ENCODE measurements around the gene FARP1. TPM values are rescaled to one million over a fixed set of nuclear protein-coding genes. Genes with fewer than 3 reads are reported as not detected.
A peak's percentile ranks its signal among the peaks of the same experiment; 100 is the strongest.
"Not testable (repeated sequence)": the region's sequence is repeated elsewhere in the genome, so short reads cannot be mapped to it uniquely, and the experiment has no call there.

The FARP1 gene
- total RNA-seq, 1 donor from 2014 or later = 14.7 TPM

GRCh38 chr13:98216135-98216565 lies 73.3 kb downstream of the FARP1 start:
- intact Hi-C loops (cut with DNase I) = no loop called here
- DNase-seq (ENCODE audit: missing footprints) (no peak), ATAC-seq (peak; percentile 52)

DNA sequence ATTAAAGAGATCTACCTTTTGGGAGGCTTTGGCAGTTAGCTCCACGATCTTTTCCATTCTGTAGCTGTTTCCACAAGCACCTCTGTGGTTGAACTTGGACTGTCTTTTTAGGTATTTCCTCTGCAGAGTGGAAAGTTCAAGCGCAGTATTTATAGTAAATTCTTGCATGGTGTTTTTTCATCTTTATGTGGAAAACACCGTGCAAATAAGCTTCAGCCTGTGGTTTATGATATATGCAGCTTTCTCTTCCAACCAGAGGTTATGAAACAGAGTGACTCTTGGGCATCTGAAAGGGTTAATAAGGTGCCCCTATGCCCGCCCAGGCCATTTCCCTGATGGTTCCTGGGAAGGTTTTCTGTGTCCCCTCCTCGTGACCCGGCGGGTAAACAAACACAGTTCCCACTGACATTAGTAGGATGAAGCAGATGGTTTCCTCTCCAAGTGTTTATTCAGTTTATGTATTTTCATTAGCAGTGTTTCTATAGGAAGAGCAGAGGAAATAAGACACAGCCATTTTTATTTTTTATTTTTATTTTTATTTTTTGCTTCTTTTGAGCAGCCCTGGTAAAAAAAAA lies 73.9 kb downstream of the FARP1 start:
- no peak for ATAC-seq
- intact Hi-C loops (cut with DNase I) = no loop called here
- no peak for DNase-seq (ENCODE audit: missing footprints)

- DNase-seq (ENCODE audit: missing footprints) (no peak), ATAC-seq (no peak)
- intact Hi-C loops (cut with DNase I) = no loop called here
Measured at GRCh38 chr13:98217597-98217996, 74.7 kb downstream of the FARP1 start.

GRCh38 chr13:98219685-98220084 lies 76.8 kb downstream of the FARP1 start:
- ATAC-seq (no peak), DNase-seq (ENCODE audit: missing footprints) (no peak)
- intact Hi-C loops (cut with DNase I) = no loop called here

DNA sequence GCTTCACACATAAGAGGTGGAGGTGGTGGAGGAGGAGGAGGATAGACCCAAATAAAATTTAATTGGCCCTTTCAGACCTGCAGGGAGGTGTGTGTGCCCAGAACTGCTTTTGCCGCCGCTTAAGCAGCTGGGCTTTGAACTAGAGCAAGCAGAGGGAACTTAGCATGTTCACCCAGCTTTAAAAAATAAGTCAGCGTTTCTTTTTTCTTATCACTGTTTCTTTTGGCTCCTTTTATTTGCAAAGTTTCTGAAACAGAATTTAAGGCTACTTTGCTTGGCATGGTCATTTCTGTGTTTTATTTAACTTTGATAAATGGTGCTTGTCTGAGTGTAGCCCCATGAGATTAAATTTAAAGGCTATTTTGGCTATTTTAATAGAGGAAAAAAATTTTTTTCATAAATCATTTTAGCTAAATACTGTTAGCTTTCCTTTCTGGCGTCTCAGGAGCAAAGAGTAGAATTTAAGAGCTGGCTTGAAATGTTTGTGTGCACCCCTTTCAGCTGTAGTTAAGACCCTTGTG lies 77.4 kb downstream of the FARP1 start:
- no peak for ATAC-seq
- intact Hi-C loops (cut with DNase I) = no loop called here
- no peak for DNase-seq (ENCODE audit: missing footprints)

DNA sequence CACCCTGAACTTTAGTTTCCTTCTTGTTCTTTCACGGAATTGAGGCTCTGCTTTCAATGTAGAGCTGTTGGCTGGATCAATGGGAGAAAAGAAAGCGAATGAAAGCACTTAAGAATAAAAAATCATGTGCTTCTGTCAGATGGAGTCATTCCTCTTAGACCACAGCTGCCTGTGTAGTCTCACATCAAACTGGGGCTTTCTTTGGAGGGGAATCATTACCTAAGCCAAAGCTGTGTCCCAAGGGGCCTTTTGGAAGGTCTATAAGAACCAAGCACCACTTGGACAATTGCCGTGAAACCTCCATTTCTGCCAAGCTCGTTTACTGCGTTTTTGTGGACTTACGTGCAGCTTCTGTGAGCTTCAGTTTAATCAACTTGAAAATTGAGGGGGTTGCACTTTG lies 78.3 kb downstream of the FARP1 start:
- ATAC-seq = no peak
- DNase-seq (ENCODE audit: missing footprints) = no peak
- intact Hi-C loops (cut with DNase I) = no loop called here

- ATAC-seq = no peak
- intact Hi-C loops (cut with DNase I) = no loop called here
- no peak for DNase-seq (ENCODE audit: missing footprints)
Measured at GRCh38 chr13:98222081-98222554, 79.2 kb downstream of the FARP1 start.

DNA sequence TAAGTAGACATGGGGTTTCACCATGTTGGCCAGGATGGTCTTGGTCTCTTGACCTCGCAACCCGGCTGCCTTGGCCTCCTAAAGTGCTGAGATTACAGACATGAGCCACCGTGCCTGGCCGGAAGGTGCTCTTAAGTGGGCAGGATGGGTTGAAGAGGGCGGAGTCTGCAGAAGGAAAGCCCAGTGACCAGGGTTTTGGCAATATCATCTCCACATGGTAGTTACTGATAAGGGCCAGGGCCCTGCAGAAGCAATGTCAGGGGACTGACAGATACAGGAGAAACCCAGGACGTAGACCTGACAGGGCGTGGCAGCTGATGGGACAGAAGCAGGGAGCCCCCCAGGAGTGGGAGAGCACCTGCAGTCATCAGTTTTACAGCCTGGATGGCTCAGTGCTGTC lies 79.9 kb downstream of the FARP1 start:
- no peak for ATAC-seq

DNA sequence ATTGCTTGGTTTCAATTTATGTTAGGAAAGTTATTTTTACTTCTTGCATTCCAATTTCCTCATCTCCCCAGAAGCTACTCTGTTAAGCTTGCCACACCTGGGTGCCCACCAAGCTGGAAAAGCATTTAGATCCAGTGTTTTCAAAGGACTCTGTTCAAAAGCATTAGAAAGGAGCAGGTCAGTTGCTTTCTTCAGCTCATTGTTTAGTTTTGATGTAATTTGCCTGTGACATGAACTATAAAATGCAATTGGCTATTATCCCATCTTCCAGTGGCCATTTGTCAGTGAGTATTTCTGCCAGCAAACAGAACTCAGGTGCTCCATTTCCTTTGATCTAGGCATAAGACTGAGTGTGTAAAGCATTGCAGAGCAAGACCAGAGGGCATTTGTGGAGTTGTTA lies 80.8 kb downstream of the FARP1 start:
- intact Hi-C loops (cut with DNase I) = no loop called here
- no peak for ATAC-seq
- DNase-seq (ENCODE audit: missing footprints) = no peak

More for the DNA sequence above, 79.9 kb downstream of the FARP1 start:
- DNase-seq (ENCODE audit: missing footprints) = no peak
- intact Hi-C loops (cut with DNase I) = no loop called here

GRCh38 chr13:98224557-98224956 lies 81.7 kb downstream of the FARP1 start:
- DNase-seq (ENCODE audit: missing footprints) = no peak
- intact Hi-C loops (cut with DNase I) = no loop called here
- no peak for ATAC-seq

DNA sequence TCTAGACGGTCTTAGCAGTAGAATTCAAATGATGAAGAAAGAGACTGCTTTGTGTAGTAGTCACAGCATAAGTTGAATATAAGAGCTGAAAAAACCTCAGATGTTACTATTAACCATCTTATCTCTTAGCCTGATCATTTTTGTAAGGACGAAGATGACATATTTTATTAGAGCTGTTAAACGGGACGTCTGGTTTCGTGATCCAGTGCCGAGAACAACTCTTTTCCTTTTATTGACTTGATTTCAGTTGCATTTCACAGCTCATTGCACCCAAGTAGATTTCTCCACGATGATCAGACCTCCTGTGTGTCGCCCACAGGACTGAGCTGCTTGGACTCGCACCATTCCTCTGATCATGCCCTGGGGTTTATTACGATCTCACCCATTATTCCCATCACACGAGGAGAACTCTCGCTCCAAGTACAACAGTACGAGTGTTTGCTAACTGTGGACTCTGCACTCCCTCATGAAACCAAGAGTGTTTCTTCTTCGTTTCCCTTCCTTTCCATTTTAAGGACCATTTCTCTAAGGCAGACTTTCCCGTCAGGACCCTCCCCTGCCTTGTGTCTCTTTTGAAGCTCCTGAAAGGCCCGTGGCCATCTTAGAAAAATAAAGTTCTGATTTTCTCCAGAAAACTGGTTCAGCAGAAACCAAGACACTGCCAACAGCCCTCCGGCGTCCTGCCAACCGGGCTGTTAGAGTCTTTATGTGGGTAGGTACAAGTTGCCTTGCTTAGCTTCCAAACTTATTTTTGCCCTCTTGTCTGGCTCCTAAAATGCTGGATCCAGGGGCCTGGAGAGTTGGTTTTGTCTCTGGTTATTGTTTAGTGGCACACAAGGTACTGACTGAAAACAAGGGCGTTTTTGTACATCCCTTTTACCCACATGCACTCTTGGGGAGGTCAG lies 82.4 kb downstream of the FARP1 start:
- no peak for ATAC-seq
- no peak for DNase-seq (ENCODE audit: missing footprints)
- intact Hi-C loops (cut with DNase I) = no loop called here

DNA sequence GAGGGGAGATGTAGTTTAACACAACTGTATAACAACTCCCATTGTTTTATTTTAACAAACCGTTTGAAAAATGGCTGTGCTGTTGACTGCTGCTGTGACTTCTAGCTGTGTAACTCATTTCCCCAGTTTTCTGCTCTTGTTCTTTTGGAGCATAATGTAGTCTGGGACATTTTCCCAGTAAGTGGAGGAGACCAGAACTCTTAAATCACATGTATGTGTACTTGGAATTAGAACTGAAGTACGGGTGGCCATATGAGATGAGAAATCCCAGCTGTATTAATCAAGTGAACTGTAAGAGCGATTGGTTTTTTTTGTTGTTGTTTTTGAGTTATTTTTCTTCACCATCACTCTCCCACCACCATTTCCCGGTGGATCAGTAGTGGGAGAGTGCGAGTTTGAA lies 83.6 kb downstream of the FARP1 start:
- DNase-seq (ENCODE audit: missing footprints) (no peak), ATAC-seq (no peak)
- intact Hi-C loops (cut with DNase I) = no loop called here

DNA sequence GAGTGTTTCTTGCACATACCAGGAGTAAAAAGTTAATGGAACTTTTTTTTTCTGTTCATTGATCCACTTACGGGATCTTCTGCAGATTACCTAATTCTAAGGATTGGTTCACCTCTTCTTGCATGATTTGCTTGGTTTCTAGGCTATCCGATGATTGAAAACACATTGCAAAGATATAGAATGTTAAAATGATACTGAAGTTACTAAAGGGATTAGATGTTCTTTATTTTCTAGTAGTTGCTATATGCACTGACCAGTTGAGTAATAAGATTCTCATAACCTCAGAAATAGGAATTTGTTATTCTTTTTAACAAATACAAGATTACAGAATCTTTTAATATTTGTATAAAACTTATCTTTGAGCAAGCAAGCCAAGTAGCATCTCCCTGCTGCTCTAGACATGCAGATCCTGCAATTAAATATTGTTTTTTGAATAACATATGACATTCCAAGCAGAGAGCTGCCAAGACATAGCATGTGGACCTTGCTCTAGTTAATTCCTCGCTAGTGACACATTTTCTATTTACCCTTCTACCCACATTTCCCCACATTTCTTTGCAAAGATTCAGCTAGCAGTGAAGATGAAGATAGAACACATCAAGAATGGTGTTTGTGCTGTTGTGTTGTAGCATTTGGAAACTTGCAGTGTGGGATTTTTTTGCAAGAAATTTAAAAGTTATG lies 85.9 kb downstream of the FARP1 start:
- no peak for ATAC-seq
- intact Hi-C loops (cut with DNase I) = no loop called here
- no peak for DNase-seq (ENCODE audit: missing footprints)

DNA sequence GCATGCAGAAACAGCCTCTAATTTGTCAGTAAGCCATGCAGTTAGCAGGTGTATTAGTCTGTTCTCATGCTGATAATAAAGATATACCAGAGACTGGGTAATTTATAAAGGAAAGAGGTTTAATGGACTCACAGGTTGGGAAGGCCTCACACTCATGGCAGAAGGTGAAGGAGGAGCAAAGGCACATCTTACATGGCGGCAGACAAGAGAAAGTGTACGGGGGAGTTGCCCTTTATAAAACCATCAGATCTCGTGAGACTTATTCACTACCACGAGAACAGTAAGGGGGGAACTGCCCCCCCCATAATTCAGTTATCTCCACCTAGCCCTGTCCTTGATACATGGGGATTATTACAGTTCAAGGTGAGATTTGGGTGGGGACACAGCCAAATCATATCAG lies 87.9 kb downstream of the FARP1 start:
- DNase-seq (ENCODE audit: missing footprints); ATAC-seq; intact Hi-C loops (cut with DNase I): not testable (repeated sequence)

- intact Hi-C loops (cut with DNase I) = no loop called here
- no peak for DNase-seq (ENCODE audit: missing footprints)
- ATAC-seq = no peak
Measured at GRCh38 chr13:98232456-98232855, 89.6 kb downstream of the FARP1 start.

GRCh38 chr13:98233127-98233526 lies 90.2 kb downstream of the FARP1 start:
- no peak for DNase-seq (ENCODE audit: missing footprints)
- intact Hi-C loops (cut with DNase I) = no loop called here
- no peak for ATAC-seq

DNA sequence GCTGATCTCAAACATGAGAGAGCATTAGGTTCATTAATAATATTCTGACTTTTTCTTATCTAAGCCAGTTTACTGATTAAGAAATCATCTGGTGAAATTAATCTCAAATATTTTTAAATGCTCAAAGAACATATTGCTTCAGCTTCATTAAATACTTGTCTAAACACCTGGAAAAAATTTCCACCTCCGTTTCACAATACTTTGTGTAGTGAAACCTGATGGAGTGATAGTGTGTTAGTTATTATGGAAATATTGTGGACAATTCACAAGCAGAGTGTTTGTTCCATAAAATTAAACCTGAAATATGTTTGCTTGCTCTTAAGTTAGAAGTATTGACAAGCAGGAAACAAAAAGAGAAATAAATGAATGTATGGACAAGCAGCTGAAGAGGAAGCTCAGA lies 91.5 kb downstream of the FARP1 start:
- DNase-seq (ENCODE audit: missing footprints) (no peak), ATAC-seq (no peak)
- intact Hi-C loops (cut with DNase I) = no loop called here

GRCh38 chr13:98236197-98236596 lies 93.3 kb downstream of the FARP1 start:
- ATAC-seq = no peak
- no peak for DNase-seq (ENCODE audit: missing footprints)
- intact Hi-C loops (cut with DNase I) = no loop called here

- ATAC-seq (no peak), DNase-seq (ENCODE audit: missing footprints) (no peak)
- intact Hi-C loops (cut with DNase I) = no loop called here
Measured at GRCh38 chr13:98237331-98237730, 94.4 kb downstream of the FARP1 start.
